Pancreas (tissue), 10 donors: ENCODE data around the gene PRKCD. TPM values are rescaled to one million over a fixed set of nuclear protein-coding genes. Genes with fewer than 3 reads are reported as not detected.
A peak's percentile ranks its signal among the peaks of the same experiment; 100 is the strongest.

ENCODE experiments used
- ATAC-seq, 4 donors: fragments of 200-7000 bp; cut with Tn5 transposase; one replicate each; pipeline versions ENCODE4 v1.8.0 to v1.9.1; 2020; ENCODE audit warnings: mild to moderate bottlenecking in 4 of 4, moderate library complexity in 4 of 4
- DNase-seq, 6 donors: peaks; one replicate each; pipeline ENCODE4 v3.0.0-alpha.2; 2020
- FAIRE-seq: peaks from 2 replicates; lab custom pipeline; 2012; peaks lifted over from hg19 to GRCh38; lab: Jason Lieb, UNC
- H3K27ac ChIP-seq, 4 donors: fragments of 200-600 bp; sonication (generic); 1 replicate in 3 of 4; 2 replicates in 1 of 4; pipeline versions ENCODE4 v1.5.0 to v1.8.0; 2020
- H3K27me3 ChIP-seq, 4 donors: fragments of 200-600 bp; one replicate each; pipeline ENCODE4 v1.8.0; 2021
- H3K36me3 ChIP-seq, 3 donors: fragments of 200-600 bp; sonication (generic) in 1 of 3; one replicate each; pipeline versions ENCODE4 v1.5.0 to v1.8.0; 2020 to 2021
- H3K4me1 ChIP-seq, 3 donors: fragments of 200-600 bp; one replicate each; pipeline ENCODE4 v1.8.0; 2021
- H3K4me3 ChIP-seq, 4 donors: fragments of 200-600 bp; sonication (generic) in 2 of 4; one replicate each; pipeline versions ENCODE4 v1.5.0 to v1.8.0; 2020 to 2021
- H3K9me3 ChIP-seq, 4 donors: fragments of 200-600 bp; one replicate each; pipeline ENCODE4 v1.8.0; 2021
- WGBS, 2 donors: extraction: QIAGEN DNeasy Blood & Tissue Kit; methylation state at CpG; one replicate each; pipeline ENCODE4 v1.1.7; 2013; 5-methylcytosine and 5-hydroxymethylcytosine counted together
- intact Hi-C, 3 donors: fragments of 100-400 bp; cut with DNase I; formaldehyde crosslinking; loops; one replicate each; pipeline versions ENCODE4 v1.11.1 to v1.14.2; 2022
- polyA plus RNA-seq, 2 donors: library from polyadenylated mRNA; stranded (reverse); fragments of 200-250 nt; gene quantifications; one replicate each; pipeline ENCODE4 v1.2.3, GENCODE V29; 2013
- total RNA-seq, 6 donors: library from RNA; stranded (reverse); fragmentation: NEBNext Ultra II Directional in 4 of 6; extraction: Animal tissue kit (Norgen Biotek cat#: 25700) in 4 of 6; gene quantifications; one replicate each; pipeline versions ENCODE4 v1.2.1 to v1.2.4, GENCODE V29; 2021 to 2023
- TF ChIP-seq, protein P1 (sequence below), 4 donors: fragments of 200-600 bp; sonication (generic) in 3 of 4; IDR thresholded peaks; one replicate each; pipeline versions ENCODE4 v1.5.0 to v1.8.0; 2021; ENCODE audit warnings: antibody characterized with exemption in 4 of 4
- donor health status: healthy with polysubstance abuse.
- donor health status: DM: no; HTN: no; CAD: no; lungs with moderate emphysema.
- donor health status: DM: no; HTN: no; CAD: no.
- donor health status: control.
- donor health status: control.
- donor health status: Bipolar disorder and iron deficiency.
- donor health status: DM: yes; HTN: yes; CAD: no.
- donor health status: DM: no; HTN: no; CAD: no.
- donor health status: DM: no; HTN: no; CAD: no.
- donor health status: DM: yes; HTN: yes; CAD: no.

PRKCD gene
- total and polyA plus RNA-seq, 8 donors: 10.7 to 32.5 (median 14.6) TPM

DNA sequence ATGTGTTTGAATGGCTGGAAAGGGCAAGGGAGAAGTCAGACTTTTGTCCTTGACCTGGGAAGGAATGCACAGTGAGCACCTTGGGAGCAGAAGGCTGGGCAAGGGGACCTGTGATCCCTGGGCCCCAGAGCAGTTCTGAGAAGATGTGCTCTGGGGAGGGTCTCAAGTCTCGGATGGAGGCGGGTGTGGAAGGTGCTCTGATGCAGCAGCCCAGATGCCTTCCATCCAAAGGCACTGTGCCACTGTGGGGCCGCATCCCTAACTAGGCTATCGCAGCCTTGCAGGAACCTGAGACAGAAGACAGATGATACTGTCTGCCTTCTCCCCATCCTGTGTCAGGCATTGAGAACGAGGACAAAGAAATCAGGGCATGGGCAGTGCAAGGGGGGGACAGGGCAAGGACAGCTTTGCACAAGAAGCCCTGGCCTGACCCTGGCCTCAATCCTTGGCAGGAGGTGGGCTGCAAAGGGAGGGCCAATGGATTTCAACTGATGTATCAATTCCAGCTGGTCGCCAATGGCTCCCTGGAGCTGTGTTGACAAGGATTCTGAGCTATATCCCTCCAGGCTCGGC is 14.6 kb upstream of the PRKCD start:
- H3K27me3 ChIP-seq: no peaks in the 10 kb centered on the region
- H3K4me1 ChIP-seq: peaks cover 34 to 51% (median 47%) of the 10 kb centered on the region in 3 donors
- intact Hi-C loops: no loop called here
- no peaks in the 10 kb centered on the region for H3K36me3 ChIP-seq
- H3K27ac ChIP-seq: peak overlapping the region; percentile 44 to 69 (median 54)
- DNase-seq (peak in 2 of 6 donors; percentile 11 to 32), FAIRE-seq (no peak), ATAC-seq (no peak)
- WGBS, 2 donors: 78 to 86% methylated on average over 7 of the region's 7 CpGs
- H3K9me3 ChIP-seq: no peaks in the 10 kb centered on the region
- TF ChIP-seq, protein P1, sequence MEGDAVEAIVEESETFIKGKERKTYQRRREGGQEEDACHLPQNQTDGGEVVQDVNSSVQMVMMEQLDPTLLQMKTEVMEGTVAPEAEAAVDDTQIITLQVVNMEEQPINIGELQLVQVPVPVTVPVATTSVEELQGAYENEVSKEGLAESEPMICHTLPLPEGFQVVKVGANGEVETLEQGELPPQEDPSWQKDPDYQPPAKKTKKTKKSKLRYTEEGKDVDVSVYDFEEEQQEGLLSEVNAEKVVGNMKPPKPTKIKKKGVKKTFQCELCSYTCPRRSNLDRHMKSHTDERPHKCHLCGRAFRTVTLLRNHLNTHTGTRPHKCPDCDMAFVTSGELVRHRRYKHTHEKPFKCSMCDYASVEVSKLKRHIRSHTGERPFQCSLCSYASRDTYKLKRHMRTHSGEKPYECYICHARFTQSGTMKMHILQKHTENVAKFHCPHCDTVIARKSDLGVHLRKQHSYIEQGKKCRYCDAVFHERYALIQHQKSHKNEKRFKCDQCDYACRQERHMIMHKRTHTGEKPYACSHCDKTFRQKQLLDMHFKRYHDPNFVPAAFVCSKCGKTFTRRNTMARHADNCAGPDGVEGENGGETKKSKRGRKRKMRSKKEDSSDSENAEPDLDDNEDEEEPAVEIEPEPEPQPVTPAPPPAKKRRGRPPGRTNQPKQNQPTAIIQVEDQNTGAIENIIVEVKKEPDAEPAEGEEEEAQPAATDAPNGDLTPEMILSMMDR (IDR thresholded peaks at IDR 0.05): no peak
- H3K4me3 ChIP-seq: no peak overlapping the region

DNA sequence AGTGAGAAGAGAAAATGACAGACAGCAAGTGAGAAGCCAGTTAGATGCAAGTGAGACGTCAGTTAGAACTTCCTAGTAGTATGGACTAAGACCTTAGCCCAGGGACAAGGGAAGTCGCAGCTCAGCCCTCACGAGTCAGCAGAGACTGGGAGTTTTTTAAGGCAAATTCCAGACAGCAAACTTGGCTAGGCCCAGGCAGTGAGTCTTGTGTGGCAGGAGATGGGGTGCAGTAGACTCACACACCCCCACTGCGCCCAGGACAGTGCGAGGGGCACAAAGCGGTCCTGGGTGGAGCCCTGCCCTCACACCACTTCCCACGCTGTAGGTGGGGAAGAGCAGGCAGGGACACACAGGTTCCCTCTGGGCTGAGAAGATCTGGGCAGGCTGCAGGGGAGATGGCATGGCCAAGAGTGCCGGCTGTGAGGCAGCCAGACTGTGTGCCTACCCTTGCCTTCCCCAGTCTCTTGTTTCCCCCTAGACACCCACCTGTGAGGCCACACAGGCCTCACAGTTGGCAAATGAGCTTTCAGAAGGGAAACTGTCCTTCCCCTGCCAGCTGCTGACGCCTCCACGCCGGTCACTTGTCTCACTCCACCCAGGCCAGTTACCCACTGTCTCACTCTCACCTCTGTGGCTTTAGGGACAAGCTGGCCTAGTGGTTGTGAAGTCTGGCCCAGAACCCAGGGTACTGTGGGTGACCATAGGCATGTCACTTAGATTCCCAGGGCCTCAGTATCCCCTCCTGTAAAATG is 13.7 kb upstream of the PRKCD start:
- FAIRE-seq (no peak), DNase-seq (peak in 2 of 6 donors; percentile 8 to 16), ATAC-seq (no peak)
- Histone ChIP-seq H3K27ac (peak overlapping the region in 3 of 4 donors; percentile 44 to 69 (median 44)), H3K27me3 (no peaks in the 10 kb centered on the region), H3K9me3 (no peaks in the 10 kb centered on the region), H3K4me3 (no peak overlapping the region), H3K36me3 (no peaks in the 10 kb centered on the region), H3K4me1 (peaks cover 43 to 61% (median 57%) of the 10 kb centered on the region in 3 donors)
- TF ChIP-seq, protein P1 (IDR thresholded peaks at IDR 0.05): no peak
- intact Hi-C loops: no loop called here
- 78 to 83% methylated on average over 11 of the region's 11 CpGs for WGBS, 2 donors

DNA sequence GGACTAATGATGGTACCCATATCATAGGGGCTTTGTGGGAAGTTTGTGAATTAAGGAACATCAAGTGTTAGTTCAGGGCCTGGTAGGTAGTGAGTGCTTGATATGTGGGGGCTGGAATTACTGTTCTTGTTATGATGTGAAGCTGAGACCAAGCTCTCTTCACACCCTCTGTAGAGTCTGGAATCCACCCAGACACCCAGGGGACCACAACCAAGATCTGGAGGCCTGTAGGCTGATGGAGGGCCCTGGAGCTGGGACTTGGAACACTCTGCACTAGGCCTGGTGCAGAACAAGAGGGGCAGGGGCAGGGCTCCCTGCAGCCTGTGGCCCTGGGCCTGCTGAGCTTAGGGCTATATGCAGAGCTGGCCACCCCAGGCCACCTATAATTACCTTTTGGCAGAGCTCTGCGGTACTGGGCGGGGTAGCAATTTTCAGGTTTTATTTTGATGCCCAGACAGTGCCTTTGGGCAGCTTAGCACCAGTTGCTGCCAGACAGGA is 13.1 kb upstream of the PRKCD start:
- H3K27ac ChIP-seq: peak overlapping the region in 1 of 4 donors; percentile 44
- no peaks in the 10 kb centered on the region for H3K36me3 ChIP-seq
- ATAC-seq (no peak), FAIRE-seq (no peak), DNase-seq (peak in 1 of 6 donors; percentile 15)
- no peaks in the 10 kb centered on the region for H3K27me3 ChIP-seq
- H3K4me1 ChIP-seq: peaks cover 48 to 65% (median 58%) of the 10 kb centered on the region in 3 donors
- WGBS, 2 donors: 78 to 85% methylated on average over 2 of the region's 2 CpGs
- H3K9me3 ChIP-seq: no peaks in the 10 kb centered on the region
- TF ChIP-seq, protein P1 (IDR thresholded peaks at IDR 0.05): no peak
- intact Hi-C loops: no loop called here
- H3K4me3 ChIP-seq: no peak overlapping the region

DNA sequence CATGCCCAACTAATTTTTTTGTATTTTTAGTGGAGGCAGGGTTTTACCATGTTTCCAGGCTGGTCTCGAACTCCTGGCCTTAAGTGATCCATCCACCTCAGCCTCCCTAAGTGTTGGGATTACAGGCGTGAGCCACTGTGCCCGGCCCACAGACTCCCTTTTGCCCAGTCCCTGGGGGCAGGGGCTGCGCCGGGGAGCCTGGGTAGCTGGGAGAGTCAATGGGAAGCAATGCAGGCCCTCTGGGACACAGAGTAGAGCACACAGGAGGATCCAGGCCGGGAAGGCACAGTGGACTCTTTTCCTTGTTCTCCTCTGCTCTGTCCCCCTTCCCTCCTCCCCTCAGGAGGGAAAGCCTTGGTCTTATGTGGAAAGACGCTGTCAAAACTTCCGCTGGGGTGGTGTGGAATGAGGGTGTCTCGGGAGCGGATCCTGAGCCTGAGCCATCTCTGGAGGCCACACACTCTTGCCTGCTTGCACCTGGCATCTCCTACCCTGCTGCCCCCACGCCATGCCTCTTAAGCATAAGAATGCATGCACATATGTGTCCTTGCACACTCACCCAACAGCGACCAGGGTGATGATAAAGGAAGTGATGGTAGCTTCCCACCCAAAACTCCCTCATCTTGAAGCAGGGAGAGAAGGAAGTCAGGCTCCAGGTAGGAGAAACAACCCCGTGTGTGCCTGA is 11.9 kb upstream of the PRKCD start:
- ATAC-seq (no peak), FAIRE-seq (no peak), DNase-seq (peak in 2 of 6 donors; percentile 19 to 22)
- no peaks in the 10 kb centered on the region for H3K27me3 ChIP-seq
- intact Hi-C loops: no loop called here
- H3K4me3 ChIP-seq: no peak overlapping the region
- no peaks in the 10 kb centered on the region for H3K9me3 ChIP-seq
- TF ChIP-seq, protein P1 (IDR thresholded peaks at IDR 0.05): no peak
- H3K27ac ChIP-seq: no peak overlapping the region
- peaks cover 51 to 70% (median 67%) of the 10 kb centered on the region in 3 donors for H3K4me1 ChIP-seq
- H3K36me3 ChIP-seq: no peaks in the 10 kb centered on the region
- WGBS, 2 donors: 92% methylated on average over 13 of the region's 13 CpGs
